Fibroblast of skin of right quadriceps (primary cell): ENCODE data around the gene GPC6.

Experiments
- DNase-seq: peaks from one replicate; pipeline ENCODE4 v3.0.0-alpha.2; 2013

Gene GPC6

GRCh38 chr13:93794197-93794885 is 567.7 kb downstream of the GPC6 start:
- no peak for DNase-seq

- DNase-seq: no peak
These were observed 570.9 kb downstream of the GPC6 start for GRCh38 chr13:93797463-93797862.

- no peak for DNase-seq
These were observed 573.7 kb downstream of the GPC6 start for GRCh38 chr13:93800342-93800741.

- no peak for DNase-seq
These were observed 579.1 kb downstream of the GPC6 start for GRCh38 chr13:93805736-93806135.

- no peak for DNase-seq
These were observed 580.3 kb downstream of the GPC6 start for GRCh38 chr13:93806861-93807260.

GRCh38 chr13:93810264-93810663 is 583.7 kb downstream of the GPC6 start:
- no peak for DNase-seq

GRCh38 chr13:93811071-93811737 is 584.6 kb downstream of the GPC6 start:
- no peak for DNase-seq

GRCh38 chr13:93811738-93812112 is 585.1 kb downstream of the GPC6 start:
- no peak for DNase-seq

- DNase-seq: no peak
These were observed 588.1 kb downstream of the GPC6 start for GRCh38 chr13:93814658-93815057.

- DNase-seq: no peak
These were observed 591.7 kb downstream of the GPC6 start for GRCh38 chr13:93818345-93818744.

GRCh38 chr13:93819331-93819890 is 592.8 kb downstream of the GPC6 start:
- DNase-seq: no peak

GRCh38 chr13:93824286-93824685 is 597.7 kb downstream of the GPC6 start:
- no peak for DNase-seq

- DNase-seq: no peak
These were observed 607.4 kb downstream of the GPC6 start for GRCh38 chr13:93834051-93834450.

GRCh38 chr13:93843082-93843481 is 616.5 kb downstream of the GPC6 start:
- no peak for DNase-seq

- DNase-seq: peak; percentile 76
These were observed 620.6 kb downstream of the GPC6 start for GRCh38 chr13:93847162-93847561.

GRCh38 chr13:93848247-93848646 is 621.6 kb downstream of the GPC6 start:
- no peak for DNase-seq

- no peak for DNase-seq
These were observed 624.6 kb downstream of the GPC6 start for GRCh38 chr13:93851236-93851635.

GRCh38 chr13:93853912-93854311 is 627.3 kb downstream of the GPC6 start:
- DNase-seq: no peak

- DNase-seq: peak; percentile 32
These were observed 630.5 kb downstream of the GPC6 start for GRCh38 chr13:93857126-93857525.

GRCh38 chr13:93859716-93860115 is 633.1 kb downstream of the GPC6 start:
- peak; percentile 70 for DNase-seq

GRCh38 chr13:93861818-93862217 is 635.2 kb downstream of the GPC6 start:
- DNase-seq: peak; percentile 79

- peak; percentile 29 for DNase-seq
These were observed 635.7 kb downstream of the GPC6 start for GRCh38 chr13:93862259-93862658.

- DNase-seq: no peak
These were observed 638.6 kb downstream of the GPC6 start for GRCh38 chr13:93865235-93865634.

GRCh38 chr13:93867481-93867880 is 640.9 kb downstream of the GPC6 start:
- DNase-seq: peak; percentile 46
